Endothelial cell of hepatic sinusoid (primary cell): ENCODE data around the gene NFIB.

Experiments used
- in situ Hi-C: cut with HindIII; loops from 2 replicates; pipeline ENCODE4 v1.10.0; 2017; ENCODE audit warnings: low sequenced_read_pairs

The NFIB gene

DNA sequence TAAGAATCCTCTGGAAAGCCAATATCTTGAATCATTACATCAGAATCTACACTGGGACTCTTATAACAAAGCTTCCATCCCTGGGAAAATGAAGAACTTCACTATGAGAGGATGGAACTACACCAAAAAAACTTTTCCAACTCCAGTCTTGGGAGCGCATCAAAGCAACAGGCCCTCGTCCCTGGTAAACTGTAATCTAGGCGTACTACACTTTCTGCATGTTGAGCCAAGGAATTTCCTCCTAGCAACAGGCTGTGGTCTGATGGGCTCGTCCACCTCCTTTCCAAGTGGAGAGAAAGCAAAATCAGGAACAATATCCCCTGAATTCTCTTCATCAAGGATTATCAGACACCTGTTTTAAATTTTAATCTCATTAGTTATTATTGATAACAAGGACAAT is 94.1 kb downstream of the NFIB start:
- in situ Hi-C loops, result no loop called here

DNA sequence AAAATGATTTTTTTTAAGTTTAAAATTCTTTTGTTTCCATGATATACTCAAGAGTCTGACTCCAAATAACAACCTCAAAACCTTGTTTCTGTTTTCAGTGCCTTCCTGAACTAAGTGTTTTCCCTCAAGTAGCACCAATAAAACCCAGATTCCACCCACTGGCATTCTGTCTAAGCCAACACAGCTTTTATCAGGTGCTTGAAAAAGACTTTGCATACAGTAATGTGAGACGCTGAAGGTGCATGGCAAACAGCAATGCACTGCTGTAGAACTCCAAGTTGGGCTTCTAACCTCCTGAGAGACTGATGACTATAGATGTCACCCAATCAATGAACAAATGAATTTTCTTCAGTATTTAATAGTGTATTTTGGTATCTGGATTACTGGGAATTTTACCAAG is 95.7 kb downstream of the NFIB start:
- in situ Hi-C loops, result no loop called here

DNA sequence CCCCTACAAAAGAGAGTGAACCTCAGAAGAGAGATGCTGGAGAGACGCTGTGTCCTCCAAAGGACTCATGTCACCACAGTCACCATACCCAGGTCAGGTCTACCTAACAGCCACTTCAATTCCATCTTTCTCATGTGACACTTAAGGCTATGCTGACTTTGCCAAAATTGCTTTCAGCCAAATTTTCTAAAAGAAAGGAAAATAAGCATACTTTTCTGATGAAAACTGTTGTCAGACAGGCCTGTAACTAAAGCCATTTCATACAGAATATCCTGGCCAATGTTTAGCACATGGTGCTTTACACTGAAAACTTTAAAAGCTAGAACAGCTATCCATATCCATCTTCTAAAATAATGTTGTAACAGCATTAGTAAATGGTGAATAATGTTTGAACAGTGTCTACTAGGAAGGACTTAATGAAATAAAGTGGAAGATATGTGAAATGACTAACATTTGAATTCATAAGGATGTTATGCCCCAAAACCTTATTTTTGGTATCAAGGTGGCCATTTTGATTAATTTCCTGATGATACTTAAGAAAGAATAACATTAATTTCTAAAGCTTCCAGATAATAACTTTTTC is 97.2 kb downstream of the NFIB start:
- in situ Hi-C loops, result no loop called here

DNA sequence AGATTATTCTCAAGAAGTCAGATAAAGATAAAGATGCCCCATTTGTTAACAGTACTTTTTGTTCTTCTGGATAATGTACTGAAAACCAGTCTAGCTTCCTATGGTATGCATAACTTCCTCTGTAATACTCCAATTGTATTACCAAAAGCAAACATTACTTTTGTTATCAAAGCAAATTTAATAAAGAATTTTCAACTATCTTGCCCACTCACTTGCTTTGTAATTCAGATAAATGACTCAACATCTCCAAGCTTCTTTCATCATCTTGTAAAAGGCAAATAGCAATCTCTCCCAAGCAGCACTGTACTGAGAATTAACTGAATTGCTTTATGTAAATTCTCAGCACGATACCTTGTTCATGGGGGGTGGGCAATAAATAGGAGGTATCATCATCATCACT is 98.3 kb downstream of the NFIB start:
- in situ Hi-C loops, result no loop called here

DNA sequence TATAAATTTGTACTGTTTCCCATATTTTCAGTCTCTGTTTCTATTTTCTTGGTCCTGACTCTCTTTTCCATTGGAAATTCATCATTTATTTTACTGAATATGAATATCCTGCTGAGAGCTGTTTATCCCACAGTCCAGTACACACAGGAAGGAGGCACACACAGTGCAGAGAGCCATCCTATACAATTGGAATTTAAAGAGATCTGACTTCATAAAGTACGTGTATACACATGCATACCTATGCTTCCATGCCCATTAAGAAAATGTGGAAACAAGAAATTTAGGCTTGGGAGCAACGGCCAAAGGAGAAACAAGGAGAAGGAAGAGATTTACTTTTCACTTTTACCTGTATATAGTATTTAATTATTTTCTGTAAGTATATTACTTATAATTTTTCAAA is 99.2 kb downstream of the NFIB start:
- in situ Hi-C loops, result no loop called here

DNA sequence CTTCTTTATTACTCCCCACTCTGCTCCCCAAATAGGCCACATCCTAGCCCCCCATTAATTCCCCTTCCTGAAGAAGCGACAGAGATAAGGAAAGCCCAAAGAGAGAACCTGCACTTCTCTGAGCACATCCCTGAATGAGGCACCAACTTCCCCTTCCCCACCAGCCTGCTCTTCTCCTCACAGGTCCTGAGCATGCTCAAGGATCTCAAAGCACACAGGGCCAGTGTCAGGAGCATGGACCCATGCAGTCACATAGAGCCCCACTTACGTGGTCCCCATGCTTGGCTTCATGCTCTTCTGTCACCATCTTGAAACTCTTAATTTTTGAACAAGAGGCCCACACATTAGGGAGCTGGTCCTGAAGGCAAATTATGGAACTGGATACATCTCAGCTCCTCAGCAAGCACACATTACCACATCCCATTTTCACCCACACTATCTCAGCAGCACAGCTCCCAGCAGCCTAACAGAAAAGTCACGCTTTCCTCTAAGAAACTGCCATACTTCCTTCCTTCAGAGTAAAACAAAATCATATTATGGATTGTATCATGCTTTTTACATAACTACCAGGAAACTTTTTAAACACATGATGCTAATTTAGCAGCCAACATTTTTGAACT is 99.8 kb downstream of the NFIB start:
- in situ Hi-C loops, result no loop called here

DNA sequence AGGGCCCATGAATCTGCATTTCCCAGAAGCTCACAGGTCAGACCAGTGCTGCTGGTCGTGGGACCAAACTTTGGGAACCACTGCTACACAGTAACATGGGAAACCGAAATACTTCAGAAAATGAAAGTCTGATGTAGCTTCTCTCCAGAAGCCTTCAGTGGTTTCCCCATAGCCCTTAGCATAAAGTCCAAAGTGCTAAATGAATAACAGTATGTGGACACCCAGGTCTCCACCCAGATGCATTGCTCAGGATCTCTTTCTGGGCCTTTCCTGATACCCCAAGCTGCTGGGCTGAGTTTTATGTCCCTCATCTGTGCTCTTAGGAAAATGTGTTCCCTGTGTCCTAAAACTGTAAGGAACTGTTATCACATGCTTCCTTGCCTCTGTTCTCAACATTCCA is 100.4 kb downstream of the NFIB start:
- in situ Hi-C loops, result no loop called here

DNA sequence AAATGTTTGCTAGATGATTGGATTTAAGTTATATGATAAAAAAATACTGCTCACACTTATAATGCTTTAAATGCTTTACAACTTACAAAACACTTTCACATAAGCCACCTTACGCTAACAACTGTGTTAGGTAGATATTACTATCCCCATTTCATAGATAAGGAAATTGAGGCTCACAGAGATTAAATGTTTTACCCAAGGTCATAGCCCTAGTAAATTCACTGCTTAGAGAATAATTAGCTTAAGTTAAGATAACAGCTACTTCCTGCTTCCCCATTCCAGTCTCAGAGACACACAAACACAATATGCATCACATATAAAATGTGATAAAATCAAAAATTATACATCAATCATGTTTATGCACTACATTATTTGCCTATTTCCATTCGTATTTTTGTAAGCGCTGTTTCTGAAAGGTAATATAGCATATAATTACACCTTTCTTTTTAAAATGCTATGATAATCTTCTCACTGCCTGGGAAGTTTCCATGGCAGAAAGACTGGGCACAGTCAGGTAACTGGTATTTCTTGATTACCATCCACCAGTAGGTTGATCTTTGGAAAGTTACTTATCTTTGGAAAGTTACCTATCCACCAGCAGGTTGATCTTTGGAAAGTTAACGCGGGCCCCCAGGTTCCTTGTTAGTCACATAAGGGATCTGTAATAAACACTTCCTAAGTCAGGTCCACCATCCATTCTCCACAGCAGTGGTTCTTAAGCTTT is 101.1 kb downstream of the NFIB start:
- in situ Hi-C loops, result no loop called here

DNA sequence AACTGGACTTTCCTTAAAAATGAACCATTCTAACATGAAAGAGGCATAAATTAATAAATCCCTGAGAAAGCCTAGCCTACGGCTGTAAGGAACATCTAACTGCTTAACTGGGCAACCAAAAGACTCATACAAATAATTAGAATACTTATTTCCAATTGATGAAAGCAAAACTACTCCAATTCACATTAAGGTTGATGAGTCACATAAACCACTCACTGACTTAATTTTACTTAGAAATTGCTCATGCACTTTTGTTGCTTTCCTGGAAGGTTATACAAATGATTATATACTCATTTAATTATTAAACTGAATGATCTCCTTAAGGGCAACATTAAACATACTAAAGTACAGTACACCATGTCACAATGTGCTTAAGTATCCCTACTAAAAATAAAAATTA is 101.9 kb downstream of the NFIB start:
- in situ Hi-C loops, result no loop called here

DNA sequence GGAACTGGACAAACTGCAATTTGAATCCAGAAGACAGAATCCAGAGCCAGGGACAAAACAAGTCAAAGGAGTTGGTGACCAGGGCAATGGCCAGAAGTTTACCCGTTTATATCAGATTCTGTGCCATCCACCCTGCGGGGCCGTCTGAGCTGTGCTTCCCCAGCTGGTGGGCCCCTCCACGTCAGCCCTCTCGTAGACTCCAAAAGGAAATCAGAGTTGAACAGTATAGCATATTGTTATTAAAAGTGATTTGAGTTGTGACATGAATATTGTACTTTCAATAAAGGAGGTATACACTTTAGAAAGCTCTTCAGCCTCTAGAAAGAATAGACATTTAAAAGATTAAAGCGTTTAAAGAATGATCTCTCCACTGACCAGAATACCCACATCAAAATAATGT is 102.4 kb downstream of the NFIB start:
- in situ Hi-C loops, result no loop called here

DNA sequence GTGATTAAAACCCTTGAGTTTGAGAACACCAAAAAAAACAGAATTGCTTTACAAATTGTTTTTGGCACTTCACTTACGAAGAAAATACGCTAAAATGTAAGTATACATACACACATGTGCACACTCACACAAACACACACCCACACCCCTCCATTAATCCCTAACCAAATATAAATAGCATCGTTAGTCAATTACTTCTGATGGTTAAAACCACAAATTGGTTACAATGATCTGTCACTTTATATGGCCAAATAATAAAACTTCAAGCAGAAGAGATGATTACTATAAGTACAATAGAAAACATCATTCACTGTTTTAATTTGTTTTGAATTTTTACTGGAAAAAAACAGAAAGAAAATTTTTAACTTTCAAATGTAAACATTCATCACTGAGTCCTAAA is 103.5 kb downstream of the NFIB start:
- in situ Hi-C loops, result no loop called here

DNA sequence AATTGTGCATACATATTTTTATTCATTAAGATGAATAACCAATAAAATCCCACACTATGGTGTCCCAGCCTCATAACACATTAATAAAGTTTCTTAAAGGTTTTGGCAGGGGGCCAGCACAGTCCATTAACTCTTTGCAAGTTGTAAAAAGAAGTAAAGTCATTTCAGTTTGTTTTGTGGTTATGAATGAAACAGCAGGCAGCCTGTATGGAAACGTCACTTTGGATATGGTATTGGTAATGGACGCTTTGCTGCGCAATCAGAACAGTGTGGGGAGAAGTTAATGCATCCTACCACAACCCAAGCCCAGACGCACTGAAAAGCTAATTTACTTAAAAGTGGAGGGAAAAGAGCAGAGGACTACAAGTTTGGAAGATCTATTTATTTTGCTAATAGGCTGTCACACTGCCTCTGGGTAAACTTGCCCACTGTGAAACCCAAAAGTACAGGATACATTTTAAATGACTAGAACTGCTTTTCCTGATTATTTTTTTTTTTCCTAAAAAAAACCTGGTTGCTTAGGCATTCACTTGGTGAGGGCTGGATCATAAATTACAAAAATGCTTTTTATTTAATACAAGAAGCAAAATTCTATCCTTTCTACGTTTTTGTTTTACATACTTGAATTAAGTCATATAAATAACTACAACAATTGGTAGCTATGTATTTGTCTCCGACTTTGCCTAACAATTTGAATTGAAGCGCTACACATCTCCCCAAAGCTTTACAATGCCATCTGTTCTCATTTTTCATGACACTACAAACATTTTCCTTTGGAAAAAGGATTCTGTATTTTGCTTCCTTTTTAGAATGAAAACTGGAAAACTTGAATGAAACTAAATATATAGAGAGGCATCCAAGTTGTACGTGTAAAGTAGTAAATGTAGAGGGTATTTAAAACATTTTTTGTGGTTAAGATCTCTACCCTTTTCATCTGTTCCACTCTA is 104.3 kb downstream of the NFIB start:
- in situ Hi-C loops, result no loop called here

DNA sequence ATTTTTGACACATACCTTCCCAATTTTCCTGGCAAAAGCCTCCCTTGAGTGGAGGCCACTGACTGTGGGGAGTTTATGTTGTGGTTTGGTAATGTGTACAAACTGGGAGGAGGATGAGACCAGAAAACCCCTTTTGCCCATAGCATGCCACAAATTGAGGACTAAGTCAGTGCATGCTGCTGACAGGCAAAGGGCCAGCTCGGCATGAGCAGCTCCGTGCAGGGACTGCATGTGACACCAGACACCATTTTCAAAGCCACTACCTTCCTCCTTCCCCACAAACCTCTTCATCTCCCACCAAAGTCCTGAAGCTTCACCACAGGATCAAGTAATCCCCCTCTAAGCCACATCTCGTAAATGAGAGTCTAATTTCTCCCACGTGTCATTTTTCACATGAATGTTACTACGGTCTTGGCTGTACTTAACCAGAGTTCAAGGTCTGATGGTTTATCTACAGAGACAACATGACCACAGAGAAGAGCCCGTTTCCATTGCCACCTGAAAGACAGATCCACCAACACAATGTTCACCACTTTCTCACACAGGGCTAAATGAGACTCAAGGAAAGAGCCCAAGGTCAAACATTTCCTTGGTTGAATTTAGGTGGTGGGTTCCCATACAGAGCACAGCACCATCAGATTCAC is 106.5 kb downstream of the NFIB start:
- in situ Hi-C loops, result no loop called here

DNA sequence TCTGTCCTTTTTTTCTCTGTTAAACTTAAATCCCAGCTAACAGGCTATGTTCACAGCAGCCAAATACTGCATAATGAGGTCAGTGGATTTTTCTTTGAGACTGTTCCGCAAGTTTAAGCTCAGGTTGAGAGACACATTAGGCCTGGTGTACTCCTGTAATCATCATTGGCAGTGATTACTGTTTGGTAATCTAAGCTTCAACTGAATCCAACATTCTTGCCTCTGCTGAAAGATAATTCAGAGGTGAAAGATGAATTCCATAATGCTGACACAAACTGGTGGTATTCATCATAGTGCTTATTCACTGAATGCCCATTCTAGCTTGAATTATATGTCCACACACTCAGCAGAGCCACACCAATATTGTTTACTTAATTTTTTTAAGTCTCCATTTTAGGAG is 108.5 kb downstream of the NFIB start:
- in situ Hi-C loops, result no loop called here

DNA sequence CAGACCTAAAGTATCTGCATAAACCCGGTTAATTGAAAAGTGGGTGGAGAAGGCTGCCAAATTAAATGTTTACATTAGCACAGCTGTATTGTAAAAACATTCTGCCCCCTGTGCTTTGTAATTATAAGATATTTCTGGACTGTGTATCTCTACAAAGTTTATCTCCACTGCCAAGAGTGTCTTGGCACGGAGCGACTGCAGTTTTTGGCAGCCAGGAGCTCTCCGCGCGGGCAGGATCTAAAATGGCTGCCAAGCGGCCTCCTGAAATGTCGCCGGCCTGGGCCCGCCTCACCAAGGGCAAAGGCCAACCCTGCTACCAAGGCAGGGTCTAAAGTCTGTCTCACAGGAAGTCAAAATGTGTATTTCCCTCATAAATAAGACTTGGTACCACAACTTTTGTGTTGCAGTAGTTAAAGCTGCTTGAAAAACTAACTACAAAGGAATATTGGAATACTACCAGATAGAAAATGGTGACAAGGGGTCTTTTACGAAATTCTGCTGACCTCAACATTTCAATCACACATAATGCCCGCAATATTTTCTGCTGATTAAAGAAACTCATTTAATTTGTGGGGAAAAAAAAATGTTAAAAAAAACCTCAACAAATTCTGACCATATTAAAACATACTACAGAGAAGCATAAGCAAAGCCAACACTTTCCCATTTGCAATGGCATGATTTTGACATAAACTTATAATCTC is 110.4 kb downstream of the NFIB start:
- in situ Hi-C loops, result loop anchor here (5.0 kb wide), 1 partner anchor 89 kb away; no protein-coding TSS in a partner anchor

DNA sequence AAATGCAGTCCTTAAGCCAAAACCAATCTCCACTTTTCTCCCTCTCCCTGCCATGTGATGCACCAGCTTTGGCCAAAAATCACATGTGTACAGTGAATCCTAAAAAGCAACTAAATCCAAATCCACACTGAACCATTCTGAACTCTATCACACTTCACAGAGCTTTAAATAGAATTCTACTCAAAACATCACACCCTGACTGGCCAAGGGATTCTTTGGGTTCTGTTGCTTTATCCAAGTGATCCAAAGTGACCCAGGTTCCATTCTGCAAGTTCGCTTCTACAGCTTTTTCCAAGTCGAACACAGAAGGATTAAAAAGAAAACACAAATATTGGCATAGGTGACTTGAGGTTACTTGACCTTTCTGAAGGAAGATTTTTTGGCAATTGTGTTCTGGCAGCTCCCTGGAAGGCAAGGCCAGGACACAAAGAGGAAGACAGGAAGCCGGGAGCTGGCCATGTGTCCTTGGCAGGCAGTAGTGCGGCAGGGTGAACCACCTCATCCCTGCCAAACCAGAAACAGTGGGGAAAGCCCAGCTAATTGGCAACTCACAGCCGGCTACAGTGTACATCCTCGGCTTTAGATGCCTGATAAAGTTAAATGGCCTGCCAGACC is 115.0 kb downstream of the NFIB start:
- in situ Hi-C loops, result no loop called here

DNA sequence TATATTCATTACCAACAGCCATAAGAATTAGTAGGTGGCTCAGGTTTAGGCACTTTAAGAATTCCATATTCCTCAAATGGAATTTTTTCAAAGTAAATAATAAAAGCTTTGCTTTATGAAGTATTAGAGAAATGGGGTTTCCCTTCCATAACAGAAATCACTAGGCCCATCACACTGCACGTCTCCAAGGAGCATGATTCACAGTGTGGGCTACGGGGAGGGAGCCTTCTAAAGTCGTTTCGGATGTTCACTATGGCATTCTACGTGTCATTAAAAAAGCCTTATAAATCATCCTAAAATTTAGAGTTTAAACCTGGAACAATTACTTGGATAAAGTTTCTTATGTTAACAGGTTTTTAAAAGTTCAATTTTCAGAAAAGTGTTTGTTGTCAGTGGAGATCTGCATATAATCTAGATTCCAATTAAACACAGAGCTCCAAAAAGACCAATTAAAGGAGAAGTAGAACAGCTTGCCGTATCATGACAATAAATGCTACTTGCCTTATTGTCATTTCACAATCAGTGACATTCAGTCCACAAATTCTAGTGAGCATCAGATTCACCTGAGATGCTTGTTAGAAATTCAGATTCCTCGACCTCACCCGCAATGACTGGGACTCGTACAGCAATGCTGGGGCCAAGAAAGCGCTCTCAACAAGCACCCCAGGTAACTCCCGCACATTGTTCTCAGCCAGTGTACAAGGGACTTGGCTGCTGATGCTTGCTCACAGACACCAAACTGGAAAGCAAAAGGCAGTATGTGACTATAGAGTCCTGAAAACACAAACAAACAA is 115.7 kb downstream of the NFIB start:
- in situ Hi-C loops, result no loop called here

DNA sequence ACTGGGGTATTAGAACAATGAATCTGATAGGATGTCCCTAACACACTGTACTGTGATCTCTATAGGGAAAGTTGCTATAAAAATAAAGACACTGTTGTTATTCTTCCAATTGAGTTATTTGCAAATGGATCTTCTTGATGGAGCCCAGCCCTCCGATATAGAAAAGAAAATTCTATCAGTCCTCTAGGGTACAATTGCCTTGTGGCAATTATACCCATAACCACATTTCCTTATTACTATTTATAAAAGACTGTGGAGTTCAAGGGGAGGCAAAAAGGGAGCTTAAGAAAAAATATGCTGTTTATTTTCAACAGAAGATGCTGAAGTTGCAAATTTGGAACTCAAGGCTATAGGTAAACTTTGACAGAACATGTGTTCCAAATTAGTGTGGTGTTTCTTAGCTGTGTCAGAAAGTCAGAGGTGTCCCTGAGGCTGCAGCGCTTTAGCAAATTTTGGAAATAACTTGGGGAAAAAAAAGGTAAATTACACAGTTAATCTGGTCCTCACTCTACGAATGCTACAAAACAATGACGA is 116.5 kb downstream of the NFIB start:
- in situ Hi-C loops, result no loop called here
